Endothelial cell of umbilical vein (primary cell): ENCODE measurements around the gene TRIM47. TPM values are rescaled to one million over a fixed set of nuclear protein-coding genes. Genes with fewer than 3 reads are reported as not detected.

ENCODE experiments used
- BruUV-seq: library from RNA; stranded (reverse); fragments of 400-500 nt; replicated peaks from 2 replicates; lab custom pipeline; 2021; lab: Mats Ljungman, UMichigan
- CTCF ChIA-PET: fragments of 300-600, 350-600 bp; sonication (Branson Sonifier 250); formaldehyde crosslinking; loops from one replicate; lab custom pipeline; 2021; ENCODE audit warnings: antibody characterized with exemption, inconsistent platforms; lab: Charles Lee
- POLR2A ChIA-PET: fragments of 300-600, 350-600 bp; sonication (Branson Sonifier 250); formaldehyde crosslinking; loops from one replicate; lab custom pipeline; 2021; ENCODE audit warnings: antibody characterized with exemption, inconsistent platforms; lab: Charles Lee
- DNase-seq: peaks from one replicate; pipeline ENCODE4 v3.0.0-alpha.2; 2011; ENCODE audit warnings: low read depth, low spot score
- FAIRE-seq: peaks from 2 replicates; lab custom pipeline; 2011; peaks lifted over from hg19 to GRCh38; lab: Jason Lieb, UNC
- H2AFZ ChIP-seq: 2 replicates; pipeline ENCODE4 v1.6.0; 2012; ENCODE audit warnings: low read depth, low read length, control low read depth, inconsistent platforms
- H3K27ac ChIP-seq: 2 replicates; pipeline ENCODE4 v1.5.1; 2011; ENCODE audit warnings: low read depth, mild to moderate bottlenecking, control low read depth, low read length, moderate library complexity; ENCODE audit not compliant: insufficient read depth
- H3K27me3 ChIP-seq, 2 experiments: 2 replicates each; pipeline versions ENCODE4 v1.6.0 to v1.6.1; 2011; ENCODE audit warnings: low read length in 2 of 2, mixed read lengths in 1 of 2; ENCODE audit not compliant: control insufficient read depth in 2 of 2, insufficient read depth in 2 of 2
- H3K36me3 ChIP-seq, 2 experiments: 2 replicates in 1 of 2; 3 replicates in 1 of 2; pipeline ENCODE4 v1.5.1; 2011; ENCODE audit warnings: low read length in 2 of 2, mild to moderate bottlenecking in 1 of 2, moderate library complexity in 1 of 2; ENCODE audit not compliant: control insufficient read depth in 2 of 2, insufficient read depth in 2 of 2; ENCODE audit errors: extremely low read depth in 1 of 2
- H3K4me1 ChIP-seq: 3 replicates; pipeline ENCODE4 v1.5.1; 2011; ENCODE audit warnings: mild to moderate bottlenecking, low read length; ENCODE audit not compliant: control insufficient read depth, insufficient read depth; ENCODE audit errors: extremely low read depth
- H3K4me2 ChIP-seq: 2 replicates; pipeline ENCODE4 v1.6.1; 2011; ENCODE audit warnings: low read length, control low read depth, mixed read lengths; ENCODE audit not compliant: insufficient read depth
- H3K4me3 ChIP-seq, 3 experiments: fragments of 200-600 bp in 1 of 3; sonication (generic), shearing (Covaris generic) in 1 of 3; replicated peaks in 1 of 3; 2 replicates each; pipeline ENCODE4 v1.5.1; 2011 to 2016; ENCODE audit warnings: control low read depth in 3 of 3, low read length in 3 of 3, mild to moderate bottlenecking in 2 of 3, inconsistent platforms in 1 of 3, low read depth in 1 of 3, moderate library complexity in 1 of 3; ENCODE audit not compliant: insufficient read depth in 1 of 3
- H3K79me2 ChIP-seq: 2 replicates; pipeline ENCODE4 v1.6.0; 2012; ENCODE audit warnings: low read length, inconsistent platforms; ENCODE audit not compliant: control insufficient read depth, insufficient read depth
- H3K9ac ChIP-seq: replicated peaks from 2 replicates; pipeline ENCODE3; 2011; ENCODE audit warnings: low read length, control low read depth; ENCODE audit not compliant: insufficient read depth; ENCODE audit errors: extremely low read depth
- H3K9me1 ChIP-seq: replicated peaks from 3 replicates; pipeline ENCODE4 v1.6.0; 2011; ENCODE audit warnings: mild to moderate bottlenecking, low read length; ENCODE audit not compliant: control insufficient read depth, insufficient read depth; ENCODE audit errors: extremely low read depth
- H3K9me3 ChIP-seq: replicated peaks from 2 replicates; pipeline ENCODE4 v1.5.1; 2012; ENCODE audit warnings: low read length, inconsistent platforms; ENCODE audit not compliant: control insufficient read depth, insufficient read depth
- H4K20me1 ChIP-seq: replicated peaks from 2 replicates; pipeline ENCODE3; 2011; ENCODE audit warnings: mild to moderate bottlenecking, low read length; ENCODE audit not compliant: control insufficient read depth, insufficient read depth; ENCODE audit errors: extremely low read depth
- EZH2 ChIP-seq: IDR thresholded peaks from 2 replicates; pipeline ENCODE4 v1.6.1; 2012; ENCODE audit warnings: borderline replicate concordance, low read depth, mild to moderate bottlenecking, moderate library complexity, low read length, inconsistent platforms; ENCODE audit not compliant: severe bottlenecking
- FOS ChIP-seq: IDR thresholded peaks from 2 replicates; pipeline ENCODE4 v1.6.1; 2011; ENCODE audit warnings: mild to moderate bottlenecking, low read length, moderate library complexity, borderline replicate concordance; ENCODE audit not compliant: insufficient read depth
- GATA2 ChIP-seq: IDR thresholded peaks from 2 replicates; pipeline ENCODE4 v1.7.0; 2011; ENCODE audit warnings: low read depth, mild to moderate bottlenecking, moderate library complexity, mixed read lengths, low read length; ENCODE audit not compliant: insufficient read length, insufficient read depth
- JUN ChIP-seq: IDR thresholded peaks from 2 replicates; pipeline ENCODE4 v1.6.1; 2011; ENCODE audit warnings: borderline replicate concordance, low read depth; ENCODE audit not compliant: insufficient read length, insufficient read depth
- MYC ChIP-seq: IDR thresholded peaks from one replicate; pipeline ENCODE4 v1.6.1; 2011; ENCODE audit warnings: mild to moderate bottlenecking, low read depth, low read length
- POLR2A ChIP-seq: IDR thresholded peaks from 2 replicates; pipeline ENCODE4 v1.6.1; 2012; ENCODE audit warnings: low read depth, mild to moderate bottlenecking, control low read depth, low read length
- POLR2AphosphoS5 ChIP-seq: IDR thresholded peaks from 2 replicates; pipeline ENCODE4 v1.6.1; 2012; ENCODE audit warnings: low read depth, mild to moderate bottlenecking, control low read depth, low read length, moderate library complexity; ENCODE audit not compliant: insufficient read depth
- dilution Hi-C: fragments of 300-500 bp; cut with MboI; formaldehyde crosslinking; loops from one replicate; pipeline ENCODE4 v1.15.0; 2019; ENCODE audit warnings: low sequenced_read_pairs; ENCODE audit not compliant: extremely low pct_ligation_motif_present
- intact Hi-C: fragments of 100-400 bp; cut with micrococcal nuclease; formaldehyde crosslinking; loops from one replicate; pipeline ENCODE4 v1.10.0; 2022
- polyA plus RNA-seq, 4 experiments: library from polyadenylated mRNA; depleted of rRNA in 3 of 4; stranded (reverse) in 3 of 4; unstranded in 1 of 4; fragments of >200 nt; gene quantifications; 2 replicates each; pipeline versions ENCODE4 v1.2.1 to v1.2.3, GENCODE V29; 2011 to 2012; ENCODE audit warnings: missing spikeins in 1 of 4
- total RNA-seq: library from RNA; stranded (reverse); gene quantifications from 2 replicates; pipeline ENCODE4 v1.2.3, GENCODE V29; 2021
- TF ChIP-seq, protein P1 (sequence below): IDR thresholded peaks from 2 replicates; pipeline ENCODE4 v1.6.1; 2011; ENCODE audit not compliant: insufficient read depth, insufficient read length
- TF ChIP-seq, protein P2 (sequence below), 2 donors: IDR thresholded peaks; 1 replicate in 1 of 2; 2 replicates in 1 of 2; pipeline ENCODE4 v1.5.1; 2011; ENCODE audit warnings: low read length in 2 of 2, mild to moderate bottlenecking in 2 of 2, moderate library complexity in 2 of 2, control low read depth in 1 of 2, inconsistent platforms in 1 of 2, low read depth in 1 of 2; ENCODE audit not compliant: insufficient read depth in 1 of 2; ENCODE audit errors: extremely low read depth in 1 of 2

Gene TRIM47
- total and polyA plus RNA-seq, 2 donors (not counting 3 experiments of a cell fraction or from before 2014, with no cell fraction given) = 67.7 to 75.1 TPM

DNA sequence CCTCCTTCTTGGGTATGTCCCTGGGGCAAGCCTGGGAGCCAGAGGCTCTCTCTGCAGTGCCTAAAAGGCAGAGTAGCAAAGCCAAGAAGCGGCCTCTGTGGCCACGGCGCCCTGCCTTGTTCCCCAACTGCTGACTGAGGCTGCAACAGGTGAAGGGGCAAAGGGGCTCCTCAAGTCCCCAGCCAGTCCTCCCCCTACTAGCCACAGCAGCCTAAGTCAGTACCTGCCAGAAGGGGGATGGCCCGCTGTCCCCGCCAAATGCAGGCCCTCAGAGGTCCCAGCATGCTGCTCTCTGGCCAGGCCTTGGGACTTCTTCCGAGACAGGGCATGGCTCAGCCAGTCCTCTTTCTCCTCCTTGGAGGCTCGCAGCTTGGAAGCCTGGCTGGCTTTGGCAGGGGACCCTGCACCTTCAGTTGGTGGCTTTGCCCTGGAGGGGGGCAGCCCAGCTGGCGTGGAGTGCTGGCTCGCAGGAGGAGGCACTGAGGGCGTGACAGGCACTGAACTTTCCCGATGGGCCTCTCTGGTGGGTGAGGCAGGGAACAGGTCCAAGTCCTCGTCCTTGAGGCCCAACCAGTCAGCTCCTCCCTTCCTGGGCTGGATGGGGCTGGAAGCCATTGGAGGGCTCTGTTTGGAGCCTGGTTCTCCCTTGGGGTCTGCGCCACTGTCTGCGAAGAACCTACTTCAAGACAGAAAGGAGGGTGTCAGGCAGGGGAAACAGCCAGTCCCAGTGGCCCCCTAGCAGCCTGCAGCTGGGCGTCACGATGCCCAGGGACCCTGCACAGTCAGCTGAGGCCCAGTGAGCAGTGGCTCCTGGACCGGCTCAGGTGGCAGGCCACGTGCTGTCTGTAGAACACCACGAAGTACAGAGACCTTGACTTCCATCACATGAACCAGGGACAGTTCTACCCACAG lies 44.8 kb upstream of the TRIM47 start:
- Histone ChIP-seq H3K9me3 (no peaks in the 10 kb centered on the region), H3K27ac (no peak overlapping the region), H3K9me1 (no peaks in the 10 kb centered on the region), H3K79me2 (no peaks in the 10 kb centered on the region), H3K27me3 (no peaks in the 10 kb centered on the region), H3K9ac (no peak overlapping the region), H3K4me3 (no peak overlapping the region), H3K4me1 (no peaks in the 10 kb centered on the region), H3K36me3 (no peaks in the 10 kb centered on the region), H3K4me2 (no peak overlapping the region), H2AFZ (no peak overlapping the region), H4K20me1 (no peaks in the 10 kb centered on the region)
- DNase-seq (no peak), FAIRE-seq (no peak)
- CTCF ChIA-PET = no interaction called here
- POLR2A ChIA-PET = no interaction called here
- BruUV-seq = no TSS peak
- TF ChIP-seq POLR2AphosphoS5 (no peak), MYC (no peak), JUN (no peak), FOS (no peak), EZH2 (no peak), POLR2A (no peak), GATA2 (no peak)
- TF ChIP-seq, protein P1, sequence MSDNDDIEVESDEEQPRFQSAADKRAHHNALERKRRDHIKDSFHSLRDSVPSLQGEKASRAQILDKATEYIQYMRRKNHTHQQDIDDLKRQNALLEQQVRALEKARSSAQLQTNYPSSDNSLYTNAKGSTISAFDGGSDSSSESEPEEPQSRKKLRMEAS = no peak
- TF ChIP-seq, protein P2, sequence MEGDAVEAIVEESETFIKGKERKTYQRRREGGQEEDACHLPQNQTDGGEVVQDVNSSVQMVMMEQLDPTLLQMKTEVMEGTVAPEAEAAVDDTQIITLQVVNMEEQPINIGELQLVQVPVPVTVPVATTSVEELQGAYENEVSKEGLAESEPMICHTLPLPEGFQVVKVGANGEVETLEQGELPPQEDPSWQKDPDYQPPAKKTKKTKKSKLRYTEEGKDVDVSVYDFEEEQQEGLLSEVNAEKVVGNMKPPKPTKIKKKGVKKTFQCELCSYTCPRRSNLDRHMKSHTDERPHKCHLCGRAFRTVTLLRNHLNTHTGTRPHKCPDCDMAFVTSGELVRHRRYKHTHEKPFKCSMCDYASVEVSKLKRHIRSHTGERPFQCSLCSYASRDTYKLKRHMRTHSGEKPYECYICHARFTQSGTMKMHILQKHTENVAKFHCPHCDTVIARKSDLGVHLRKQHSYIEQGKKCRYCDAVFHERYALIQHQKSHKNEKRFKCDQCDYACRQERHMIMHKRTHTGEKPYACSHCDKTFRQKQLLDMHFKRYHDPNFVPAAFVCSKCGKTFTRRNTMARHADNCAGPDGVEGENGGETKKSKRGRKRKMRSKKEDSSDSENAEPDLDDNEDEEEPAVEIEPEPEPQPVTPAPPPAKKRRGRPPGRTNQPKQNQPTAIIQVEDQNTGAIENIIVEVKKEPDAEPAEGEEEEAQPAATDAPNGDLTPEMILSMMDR (IDR thresholded peaks at IDR 0.05; ENCODE audit: extremely low read depth in 1 of 2, insufficient read depth in 1 of 2, low read depth in 1 of 2, low read length in 2 of 2) = no peak
- intact Hi-C loops = no loop called here
- dilution Hi-C loops = no loop called here
